ENCODE data around the gene SNTG2.
A peak's percentile ranks its signal among the peaks of the same experiment; 100 is the strongest.
"Not testable (repeated sequence)": the region's sequence is repeated elsewhere in the genome, so short reads cannot be mapped to it uniquely, and the experiment has no call there.

Gene SNTG2

DNA sequence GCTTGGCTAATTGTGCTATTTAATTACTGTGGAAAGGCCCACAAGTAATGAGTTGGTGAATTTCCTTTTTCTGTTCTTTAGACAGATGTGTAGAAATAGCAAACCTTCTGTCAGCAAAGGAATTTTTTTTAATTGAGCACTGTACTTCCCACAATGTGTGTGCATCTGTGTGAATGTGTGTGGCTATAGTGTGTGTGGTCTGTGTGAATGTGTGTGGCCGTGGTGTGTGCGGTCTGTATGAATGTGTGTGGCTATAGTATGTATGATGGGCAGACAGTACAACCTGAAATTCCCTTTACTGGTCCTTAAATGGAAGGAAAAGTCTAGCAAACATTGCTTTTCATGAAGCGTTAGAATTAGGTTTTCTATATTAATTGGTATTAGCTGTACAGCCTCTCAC lies 259.1 kb downstream of the SNTG2 start:
- no peak for DNase-seq

DNA sequence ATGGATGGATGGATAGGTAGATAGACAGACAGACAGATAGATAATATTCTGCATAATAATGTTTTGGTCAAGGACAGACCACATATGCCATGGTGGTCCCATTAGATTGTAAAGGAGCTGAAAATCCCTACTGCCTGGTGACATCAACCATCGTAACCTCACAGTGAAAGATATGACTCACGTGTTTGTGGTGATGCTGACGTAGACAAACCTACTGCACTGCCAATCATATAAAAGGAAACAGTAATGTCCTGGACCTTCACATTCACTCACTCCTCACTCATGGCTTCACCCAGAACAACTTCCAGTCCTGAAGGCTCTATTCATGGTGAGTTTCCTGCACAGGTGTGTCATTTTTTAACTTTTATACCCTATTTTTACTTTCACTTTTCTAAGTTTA lies 259.7 kb downstream of the SNTG2 start:
- no peak for DNase-seq

DNA sequence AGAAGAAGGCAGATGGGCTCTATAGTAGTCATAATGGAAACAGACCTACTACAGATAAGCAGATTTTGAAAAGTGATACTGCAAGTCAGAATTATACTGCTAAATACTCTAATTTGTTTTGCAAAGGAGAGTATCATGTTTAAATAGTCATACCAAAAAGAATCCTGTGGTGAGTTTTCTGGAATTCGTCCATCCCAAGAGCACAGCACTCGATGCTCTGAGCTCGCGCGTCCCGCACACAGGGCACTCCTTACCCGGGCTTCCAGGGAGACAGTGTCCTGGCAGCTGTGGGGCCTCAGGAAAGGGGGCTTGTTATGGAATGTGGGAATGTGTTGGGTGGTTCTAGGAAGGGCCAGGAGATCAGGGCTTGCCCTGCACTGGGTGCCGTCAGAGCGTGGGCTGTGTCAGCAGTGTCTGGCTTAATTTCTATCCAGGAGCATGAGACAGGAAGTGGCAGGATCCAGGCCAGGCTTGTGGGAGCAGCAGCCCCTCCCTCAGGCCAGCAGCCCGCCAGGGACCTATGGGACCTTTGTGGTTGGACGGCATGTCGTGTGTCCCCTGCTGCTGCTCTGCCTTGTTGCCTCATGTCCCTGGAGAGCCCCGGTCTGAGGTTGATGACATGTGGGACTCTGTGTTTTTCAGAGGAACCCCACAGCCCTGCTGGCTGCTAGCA lies 269.4 kb downstream of the SNTG2 start:
- DNase-seq, result no peak

DNA sequence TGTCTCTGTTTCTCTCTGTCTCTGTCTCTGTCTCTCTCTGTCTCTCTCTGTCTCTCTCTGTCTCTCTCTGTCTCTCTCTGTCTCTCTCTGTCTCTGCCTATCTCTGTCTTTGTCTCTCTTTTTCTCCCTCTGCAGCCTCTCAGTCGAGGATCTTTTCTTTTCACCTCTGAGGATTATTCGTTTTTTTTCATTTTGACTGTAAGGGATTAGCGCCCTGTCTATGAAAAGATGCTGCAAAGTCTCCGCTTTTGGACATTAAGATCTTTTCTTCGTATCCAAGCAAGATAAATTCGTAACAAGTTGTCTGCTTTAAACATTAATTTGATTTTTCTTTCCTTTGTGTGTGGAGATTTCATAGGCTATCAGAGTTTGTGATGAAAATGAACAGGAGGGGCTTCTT lies 271.4 kb downstream of the SNTG2 start:
- no peak for DNase-seq

DNA sequence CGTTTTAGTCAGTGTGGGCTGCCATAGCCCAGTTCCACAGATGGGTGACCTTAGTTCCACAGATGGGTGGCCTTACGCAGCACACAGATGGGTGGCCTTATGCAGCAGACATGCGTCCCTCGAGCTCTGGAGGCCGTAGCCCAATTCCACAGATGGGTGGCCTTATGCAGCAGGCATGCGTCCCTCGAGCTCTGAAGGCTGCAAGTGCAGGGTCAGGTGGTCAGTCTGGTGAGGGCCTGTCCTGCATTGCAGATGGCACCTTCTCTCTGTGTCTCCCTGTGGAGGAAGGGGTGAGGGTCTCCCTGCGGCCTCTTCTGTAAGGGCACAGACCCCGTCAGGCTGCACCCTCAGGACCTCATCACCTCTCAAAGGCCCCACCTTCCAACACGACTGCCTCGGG lies 273.1 kb downstream of the SNTG2 start:
- no peak for DNase-seq

DNA sequence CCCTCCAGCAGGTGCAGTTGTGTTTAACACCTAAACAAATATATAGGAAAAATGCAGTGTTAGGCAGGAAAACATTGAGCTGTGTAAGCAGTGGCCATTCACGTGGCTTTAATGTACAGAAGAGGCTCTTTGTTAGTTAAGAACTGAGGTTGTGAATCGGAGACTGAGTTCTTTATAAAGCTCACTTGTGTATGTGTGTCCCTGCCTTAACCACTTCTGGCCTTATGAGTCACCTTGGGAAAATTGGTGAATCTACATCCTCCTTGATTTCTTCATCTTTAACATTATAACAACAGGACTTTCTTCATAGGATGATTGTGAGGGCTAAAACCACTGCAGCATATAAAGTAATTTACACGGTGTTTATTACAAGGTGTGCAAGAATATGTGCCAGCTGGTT lies 274.3 kb downstream of the SNTG2 start:
- no peak for DNase-seq

DNA sequence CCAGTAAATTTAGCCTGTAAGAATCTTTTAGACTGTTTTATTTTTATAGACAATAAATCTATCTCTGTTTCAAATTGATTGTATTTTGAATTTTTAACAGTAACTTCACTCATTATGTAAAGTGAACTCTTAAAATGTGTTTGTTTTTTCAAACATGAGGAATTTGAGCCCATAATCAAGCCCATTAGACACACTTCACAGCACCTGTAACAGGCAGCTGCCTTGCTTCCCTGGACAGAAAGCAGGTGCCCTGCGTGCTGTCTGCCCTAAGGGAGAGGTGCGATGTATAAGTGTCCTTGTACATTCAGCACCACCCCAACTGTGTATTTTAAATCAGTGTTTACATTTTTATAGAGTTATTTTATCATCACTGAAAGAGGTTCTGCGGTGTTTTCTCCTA lies 276.1 kb downstream of the SNTG2 start:
- DNase-seq, result no peak

DNA sequence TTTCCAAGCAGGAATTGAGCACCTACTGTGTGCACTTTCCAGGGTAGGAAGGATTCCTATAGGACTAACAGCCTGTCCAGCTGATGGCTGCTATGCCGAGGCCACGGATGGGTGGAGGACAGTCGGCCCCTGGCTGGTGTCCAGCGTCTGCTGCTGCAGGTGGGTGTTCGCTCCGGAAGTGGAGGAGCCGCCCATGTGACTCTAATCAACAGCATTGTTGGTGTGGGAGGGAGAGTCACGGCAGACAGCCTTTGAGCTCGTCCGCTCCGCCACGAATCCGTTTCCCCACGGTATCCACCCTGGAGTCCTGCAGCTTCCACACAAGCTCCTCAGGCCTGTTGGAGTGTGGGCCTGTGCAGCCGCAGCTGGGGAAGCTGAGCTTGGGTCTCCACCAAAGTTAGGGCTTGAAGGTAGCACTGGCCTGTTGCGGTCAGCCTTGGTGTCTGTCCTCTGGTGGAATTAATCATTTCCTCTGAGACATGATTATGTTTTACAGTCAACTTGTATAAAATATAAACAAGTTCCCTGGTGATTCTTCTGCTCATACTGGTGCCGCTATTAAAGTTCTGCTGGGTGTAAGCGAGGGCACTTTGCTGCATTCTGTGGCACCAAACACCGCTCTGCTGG lies 276.7 kb downstream of the SNTG2 start:
- no peak for DNase-seq

DNA sequence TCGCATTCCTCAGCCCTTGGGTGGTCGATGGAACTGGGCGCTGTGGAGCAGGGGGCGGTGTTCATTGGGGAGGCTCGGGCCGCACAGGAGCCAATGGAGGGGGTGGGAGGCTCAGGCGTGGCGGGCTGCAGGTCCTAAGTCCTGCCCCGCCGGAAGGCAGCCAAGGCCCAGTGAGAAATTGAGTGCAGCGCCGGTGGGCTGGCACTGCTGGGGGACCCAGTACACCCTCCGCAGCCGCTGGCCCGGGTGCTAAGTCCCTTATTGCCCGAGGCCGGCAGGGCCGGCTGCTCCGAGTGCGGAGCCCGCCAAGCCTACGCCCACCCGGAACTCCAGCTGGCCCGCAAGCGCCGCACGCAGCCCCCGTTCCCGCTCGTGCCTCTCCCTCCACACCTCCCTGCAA lies 278.9 kb downstream of the SNTG2 start:
- not testable (repeated sequence) for DNase-seq

DNA sequence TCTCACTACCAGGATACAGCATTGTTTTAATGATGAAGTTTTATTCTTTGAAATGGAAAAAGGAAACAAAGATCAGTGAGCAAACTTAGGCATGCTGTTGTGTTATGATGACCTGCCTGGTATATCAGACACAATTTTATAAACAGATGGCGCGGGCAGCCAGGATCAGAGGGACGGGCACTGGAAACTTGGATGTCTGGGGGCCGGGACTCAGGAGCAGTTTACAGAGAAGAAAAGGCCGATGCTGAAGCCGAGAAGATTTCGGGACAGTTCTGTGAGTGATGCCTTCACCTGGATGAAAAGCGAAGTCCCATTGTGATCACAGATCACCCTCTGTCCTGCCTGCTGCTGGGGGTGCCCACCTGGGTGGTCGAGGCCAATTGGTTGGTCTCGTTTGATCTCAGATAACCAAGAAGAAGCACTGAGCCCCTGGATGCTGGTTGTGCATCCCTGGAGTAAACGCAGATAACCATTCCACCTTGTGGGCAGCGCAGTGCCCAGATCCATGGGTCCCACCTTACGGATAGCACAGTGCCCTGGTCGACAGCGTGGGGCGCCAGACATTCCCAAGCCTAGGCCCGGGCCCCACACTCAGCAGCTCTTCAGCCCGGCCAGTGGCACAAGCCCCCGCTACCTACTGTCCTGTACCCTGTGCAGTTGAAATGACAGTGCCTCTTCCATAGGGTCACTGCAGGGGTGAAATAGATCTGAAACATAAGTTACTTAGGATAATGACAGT lies 279.7 kb downstream of the SNTG2 start:
- no peak for DNase-seq

DNA sequence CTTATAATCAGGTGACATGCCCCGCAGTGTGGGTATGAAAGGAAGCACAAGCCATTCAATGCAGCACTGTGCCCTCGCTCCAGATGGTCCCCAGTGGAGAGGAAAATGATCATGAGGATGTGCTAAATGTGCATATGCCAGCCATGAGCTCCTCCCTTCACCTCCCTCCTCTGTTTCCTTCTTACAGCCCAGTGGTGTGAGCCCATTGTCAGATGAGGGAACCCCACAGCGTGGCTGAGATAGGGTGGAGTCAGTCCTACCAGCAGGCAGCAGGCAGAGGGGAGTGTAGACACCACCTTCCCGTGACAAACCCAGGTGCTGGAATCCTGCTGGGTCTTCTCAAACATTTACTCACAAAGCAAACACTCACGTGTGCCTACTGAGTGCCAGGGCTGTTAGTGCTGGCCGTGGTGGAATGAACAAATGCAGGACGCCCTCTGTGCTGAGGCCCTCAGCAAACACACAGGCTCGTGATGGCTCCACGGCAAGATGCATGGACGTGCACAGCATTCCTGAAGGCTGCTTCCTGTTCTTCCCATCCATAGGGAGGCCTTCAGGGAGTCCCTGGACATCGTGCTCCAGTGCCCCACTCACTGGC lies 280.9 kb downstream of the SNTG2 start:
- no peak for DNase-seq

DNA sequence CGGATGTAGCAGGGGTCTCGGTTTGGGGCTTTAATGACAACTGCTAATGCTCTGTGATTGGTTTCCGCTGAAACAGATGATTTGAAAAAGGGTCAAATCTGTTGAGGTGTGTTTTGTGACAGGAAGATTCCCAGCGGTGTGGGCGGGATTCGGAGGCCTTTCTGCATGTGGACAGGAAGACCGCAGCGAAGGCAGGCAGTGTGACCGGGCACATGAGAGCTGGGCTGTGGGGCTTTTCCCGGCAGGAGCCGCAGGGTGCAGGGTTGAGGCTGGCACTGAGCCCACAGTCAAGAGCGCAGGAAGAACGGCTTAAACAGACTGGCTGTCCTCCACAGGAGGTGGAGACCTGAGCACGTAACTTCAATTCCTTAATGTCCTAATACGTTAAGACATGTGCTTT lies 282.6 kb downstream of the SNTG2 start:
- DNase-seq, result peak; percentile 4

DNA sequence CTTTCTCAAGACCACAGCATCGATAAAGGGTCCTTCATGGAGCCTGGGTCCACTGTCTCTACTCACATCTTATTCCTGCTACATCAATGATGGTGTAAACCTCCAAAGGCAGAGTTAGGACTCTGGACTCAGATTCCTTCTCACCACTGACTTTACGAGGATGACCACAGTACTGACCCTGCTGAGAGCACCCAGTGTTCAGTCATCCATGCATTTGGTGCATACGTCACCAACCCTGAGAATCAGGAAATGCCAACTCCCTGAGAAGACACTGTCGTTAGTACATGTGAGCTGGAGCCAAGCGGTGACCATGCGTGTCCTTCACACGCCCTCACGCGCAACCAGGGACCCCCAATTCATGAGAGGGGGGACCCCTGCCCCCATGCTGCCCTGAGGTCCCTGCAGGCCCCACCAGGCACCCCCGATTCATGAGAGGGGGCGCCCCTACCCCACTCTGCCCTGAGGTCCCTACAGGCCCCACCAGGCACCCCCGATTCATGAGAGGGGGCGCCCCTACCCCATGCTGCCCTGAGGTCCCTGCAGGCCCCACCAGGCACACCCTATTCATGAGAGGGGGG lies 284.2 kb downstream of the SNTG2 start:
- no peak for DNase-seq

DNA sequence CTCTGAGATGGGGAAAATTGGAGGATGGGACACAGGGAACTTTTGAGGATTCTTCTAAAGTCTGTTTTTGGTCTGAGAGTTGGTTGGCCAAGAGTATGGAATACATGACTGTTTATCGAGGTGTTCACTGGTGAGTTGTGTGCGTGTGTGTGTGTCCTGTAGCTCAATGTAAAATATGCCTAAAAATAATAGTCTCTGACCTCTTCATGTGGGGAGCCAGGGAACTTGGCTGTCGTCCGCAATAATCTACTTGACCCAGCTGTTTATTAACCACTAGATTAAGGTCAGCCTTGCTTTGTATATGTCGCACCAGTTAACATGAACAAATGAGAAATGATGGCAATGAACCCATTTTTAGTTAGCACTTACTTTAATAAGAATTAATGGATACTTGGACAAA lies 285.2 kb downstream of the SNTG2 start:
- no peak for DNase-seq

DNA sequence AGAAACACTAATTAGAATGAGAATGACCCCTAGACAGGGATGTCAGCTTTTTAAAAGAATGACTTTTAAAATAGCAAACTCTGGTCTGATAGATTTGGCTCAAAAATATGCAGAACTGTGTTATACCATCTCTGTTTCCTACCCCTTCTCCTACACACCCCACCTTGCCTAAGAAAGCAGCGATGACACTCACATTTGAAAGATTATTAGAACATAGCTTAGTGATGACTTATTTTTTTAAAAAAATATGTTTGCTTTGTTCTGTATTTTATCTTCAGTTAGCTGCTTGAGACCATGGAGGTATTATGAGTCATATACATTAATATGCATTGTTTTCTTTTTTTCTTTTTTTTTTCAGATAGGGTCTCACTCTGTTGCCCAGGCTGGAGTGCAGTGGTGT lies 286.0 kb downstream of the SNTG2 start:
- DNase-seq, result no peak

DNA sequence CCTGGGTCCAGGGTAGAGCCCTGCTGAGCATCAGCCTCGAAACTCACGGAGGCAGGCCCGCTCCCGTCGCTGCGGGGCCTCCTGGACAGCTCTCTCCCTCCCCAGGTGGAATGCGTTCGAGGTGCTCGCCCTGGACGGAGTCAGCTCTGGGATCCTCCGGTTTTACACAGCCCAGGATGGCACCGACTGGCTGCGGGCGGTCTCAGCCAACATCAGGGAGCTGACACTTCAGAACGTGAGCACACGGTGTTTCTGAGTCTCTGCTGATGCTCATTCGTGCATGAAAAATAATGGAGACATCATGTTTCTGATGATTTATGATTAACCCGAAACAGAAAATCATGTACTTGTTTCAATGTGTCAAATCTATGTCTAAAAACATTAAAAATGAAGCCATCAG lies 287.1 kb downstream of the SNTG2 start:
- DNase-seq, result no peak

DNA sequence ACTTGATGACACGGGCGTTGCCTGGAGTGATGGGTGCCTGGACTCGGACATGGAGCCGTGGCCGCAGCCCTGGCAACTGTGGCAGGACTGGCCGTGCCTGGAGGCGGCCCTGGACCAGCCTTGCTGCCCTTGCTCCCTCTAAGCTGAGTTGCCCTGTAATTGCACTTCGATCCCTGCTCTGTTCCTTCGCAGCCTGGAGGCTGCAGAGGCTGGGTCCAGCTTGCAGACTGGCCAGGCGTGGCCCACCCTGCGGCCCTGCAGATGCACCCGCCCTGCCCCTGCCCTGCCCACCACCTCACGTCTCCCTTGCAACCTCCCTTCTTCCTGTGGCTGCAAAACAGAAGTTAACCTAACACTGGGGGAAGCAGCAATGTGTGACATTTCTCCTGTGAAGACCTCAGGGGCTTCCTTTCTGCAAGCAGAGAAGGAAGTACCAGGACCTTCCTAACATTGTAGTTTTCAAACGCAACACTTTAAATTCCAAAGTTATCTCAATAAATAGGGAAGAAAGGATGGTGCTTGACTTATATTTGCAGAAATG lies 288.0 kb downstream of the SNTG2 start:
- no peak for DNase-seq

DNA sequence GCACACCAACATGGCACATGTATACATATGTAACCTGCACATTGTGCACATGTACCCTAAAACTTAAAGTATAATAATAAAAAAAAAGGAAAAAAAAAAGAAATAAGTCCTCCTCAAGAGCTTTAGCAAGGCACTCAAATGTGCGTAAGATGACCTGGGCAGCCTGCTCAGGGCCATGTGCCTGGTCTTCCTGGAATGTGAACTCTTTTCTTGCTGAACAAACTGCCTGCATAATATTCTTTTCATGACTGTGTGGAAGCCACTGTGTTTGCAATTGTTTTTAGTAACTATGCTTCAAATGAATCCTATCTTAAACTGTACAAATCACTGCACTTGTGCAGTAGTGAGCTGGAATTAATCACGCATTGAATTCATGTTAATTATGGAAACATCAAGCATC lies 294.5 kb downstream of the SNTG2 start:
- no peak for DNase-seq

DNA sequence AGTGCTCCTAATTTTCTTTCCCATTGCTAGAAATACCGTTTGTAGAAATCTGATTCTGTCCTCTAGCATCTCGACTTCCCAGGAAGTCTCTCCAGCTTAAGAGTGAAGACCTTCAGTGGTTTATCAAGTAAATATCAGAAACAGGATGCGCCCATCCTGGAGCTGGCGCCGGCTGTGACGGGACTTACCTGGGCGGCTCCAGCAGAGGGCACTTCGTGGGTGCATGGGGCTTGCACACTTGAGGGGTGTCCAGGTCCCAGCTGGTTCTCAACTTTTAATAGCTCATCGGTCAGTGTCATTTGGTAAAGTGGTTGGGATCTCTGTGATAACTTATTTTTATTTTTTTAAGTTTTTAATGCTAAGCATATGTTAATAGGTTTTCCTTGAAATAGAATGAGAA lies 295.6 kb downstream of the SNTG2 start:
- no peak for DNase-seq

DNA sequence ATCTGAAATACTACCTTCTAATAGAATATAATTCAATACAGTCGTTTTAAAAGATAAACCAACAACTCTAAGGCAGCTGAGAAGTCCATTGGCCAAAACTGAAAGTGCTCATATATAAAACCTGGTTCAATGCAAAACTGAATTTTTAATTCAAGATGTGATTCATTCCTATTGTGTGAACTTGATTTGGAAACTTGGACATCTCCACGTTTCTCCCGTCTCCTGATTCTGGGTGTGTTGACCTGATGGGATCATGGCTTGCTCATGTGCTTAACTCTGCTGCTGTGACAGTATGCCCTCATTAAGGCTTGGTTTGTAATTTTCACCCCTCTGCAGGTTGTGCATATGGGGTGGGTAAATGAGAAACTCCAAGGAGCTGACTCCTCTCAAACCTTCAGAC lies 296.3 kb downstream of the SNTG2 start:
- DNase-seq, result no peak

DNA sequence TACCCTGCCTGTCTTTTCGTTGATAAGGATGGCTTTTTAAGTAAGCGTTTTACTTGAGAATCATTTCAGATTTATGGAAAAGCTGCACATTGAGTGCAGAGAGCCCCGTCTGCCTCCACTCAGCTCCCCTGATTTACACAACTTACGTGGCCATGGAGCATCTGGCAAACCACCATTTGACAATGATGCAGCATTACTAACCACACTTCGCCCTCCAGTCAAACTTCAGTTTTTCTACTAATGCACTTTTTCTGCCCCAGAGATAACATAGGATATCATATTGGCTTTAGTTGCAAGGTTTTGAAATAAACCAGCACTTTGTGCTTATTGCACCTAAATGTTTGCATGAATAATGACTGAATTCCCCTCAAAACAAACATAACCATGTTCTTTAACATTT lies 297.5 kb downstream of the SNTG2 start:
- no peak for DNase-seq

DNA sequence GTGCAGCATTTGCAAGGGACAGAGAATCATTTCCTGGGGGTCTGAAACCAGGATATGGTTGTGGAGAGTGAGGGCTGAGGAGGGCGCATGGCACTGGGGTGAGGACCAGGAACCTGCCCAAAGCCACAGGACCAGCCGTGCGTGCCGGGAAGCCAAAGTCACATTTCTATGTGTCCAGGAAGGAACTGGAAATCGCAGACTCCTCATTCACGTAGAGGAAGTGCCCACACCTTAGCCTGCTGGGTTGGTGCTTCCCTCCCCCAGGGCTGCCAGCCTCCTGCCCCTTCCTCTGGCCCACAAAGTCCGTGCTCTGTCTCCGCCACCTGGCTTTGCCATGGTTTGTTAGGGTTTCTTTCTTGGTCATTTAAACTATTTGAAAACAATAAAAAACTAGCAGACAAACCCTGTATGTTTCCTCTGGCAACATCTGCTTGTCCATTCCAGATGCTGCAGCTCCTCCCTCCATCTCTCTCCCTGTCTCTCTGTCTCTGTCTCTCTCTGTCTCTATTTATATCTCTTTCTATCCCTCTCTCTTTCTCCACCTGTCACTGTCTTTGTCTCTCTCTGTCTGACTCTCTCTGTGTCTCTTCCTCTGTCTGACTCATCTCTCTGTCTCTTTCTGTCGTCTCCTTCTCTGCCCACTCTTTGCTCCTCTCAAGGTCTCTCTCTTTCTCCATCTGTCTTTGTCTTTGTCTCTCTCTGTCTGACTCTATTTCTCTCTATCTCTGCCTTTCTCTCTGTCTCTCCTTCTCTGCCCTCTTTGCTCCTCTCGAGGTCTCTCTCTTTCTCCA lies 299.4 kb downstream of the SNTG2 start:
- no peak for DNase-seq

DNA sequence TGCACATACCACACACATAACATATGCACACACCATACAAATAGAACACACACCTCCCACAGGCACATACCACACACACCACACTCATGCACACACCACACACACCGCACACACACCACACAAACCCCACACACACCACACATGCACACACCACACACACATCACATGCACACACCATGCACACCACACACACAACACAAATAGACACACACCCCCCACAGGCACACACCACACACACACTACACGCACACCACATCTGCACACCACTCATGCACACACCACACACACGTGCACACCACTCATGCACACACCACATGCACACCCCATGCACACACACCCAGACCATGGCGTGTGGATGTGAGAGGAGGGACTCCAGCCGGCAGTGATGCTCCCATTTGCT lies 300.9 kb downstream of the SNTG2 start:
- no peak for DNase-seq
